ENCODE data around the gene HM13.
A peak's percentile ranks its signal among the peaks of the same experiment; 100 is the strongest.
"Not testable (repeated sequence)": the region's sequence is repeated elsewhere in the genome, so short reads cannot be mapped to it uniquely, and the experiment has no call there.

HM13 gene

DNA sequence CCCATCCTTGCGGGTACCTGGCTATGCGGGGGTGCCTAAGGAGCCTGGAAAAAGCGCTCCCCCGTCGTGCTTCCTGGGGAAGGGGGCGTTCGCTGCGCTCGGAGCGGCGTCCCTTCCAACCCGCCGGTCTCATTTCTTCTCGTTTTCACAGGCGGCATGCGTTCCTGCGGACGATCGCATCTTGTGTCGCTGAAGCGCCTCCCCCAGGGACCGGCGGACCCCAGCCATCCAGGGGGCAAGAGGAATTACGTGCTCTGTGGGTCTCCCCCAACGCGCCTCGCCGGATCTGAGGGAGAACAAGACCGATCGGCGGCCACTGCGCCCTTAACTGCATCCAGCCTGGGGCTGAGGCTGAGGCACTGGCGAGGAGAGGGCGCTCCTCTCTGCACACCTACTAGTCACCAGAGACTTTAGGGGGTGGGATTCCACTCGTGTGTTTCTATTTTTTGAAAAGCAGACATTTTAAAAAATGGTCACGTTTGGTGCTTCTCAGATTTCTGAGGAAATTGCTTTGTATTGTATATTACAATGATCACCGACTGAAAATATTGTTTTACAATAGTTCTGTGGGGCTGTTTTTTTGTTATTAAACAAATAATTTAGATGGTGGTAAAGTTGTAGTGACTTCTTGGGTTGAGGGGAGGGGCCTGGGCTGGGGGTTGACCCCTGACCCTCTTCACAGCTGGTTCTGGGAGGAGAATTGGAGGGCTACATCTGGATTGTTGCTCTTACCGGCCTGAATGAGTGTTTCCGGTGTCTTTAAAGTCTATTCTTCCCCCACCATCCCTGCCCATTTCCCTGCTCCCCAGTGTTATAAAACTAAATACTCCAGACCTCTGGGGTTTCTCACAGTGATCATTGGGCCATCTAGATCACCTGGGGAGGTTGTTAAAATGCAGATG lies 91.9 kb downstream of the HM13 start:
- Mint-ChIP-seq H3K27me3 (peaks cover 32% of the 10 kb centered on the region), H3K4me1 (peaks cover 35% of the 10 kb centered on the region), H3K9me3 (no peaks in the 10 kb centered on the region), H3K4me3 (peak overlapping the region; percentile 91), H3K27ac (ENCODE audit: low read depth) (no peak overlapping the region), H3K36me3 (ENCODE audit: insufficient read depth) (peaks cover 16% of the 10 kb centered on the region)
- no peak for ATAC-seq (replicated peaks; ENCODE audit: extremely low read depth, poor library complexity, severe bottlenecking)
- DNase-seq (ENCODE audit: low spot score in 2 of 2), result no peak

DNA sequence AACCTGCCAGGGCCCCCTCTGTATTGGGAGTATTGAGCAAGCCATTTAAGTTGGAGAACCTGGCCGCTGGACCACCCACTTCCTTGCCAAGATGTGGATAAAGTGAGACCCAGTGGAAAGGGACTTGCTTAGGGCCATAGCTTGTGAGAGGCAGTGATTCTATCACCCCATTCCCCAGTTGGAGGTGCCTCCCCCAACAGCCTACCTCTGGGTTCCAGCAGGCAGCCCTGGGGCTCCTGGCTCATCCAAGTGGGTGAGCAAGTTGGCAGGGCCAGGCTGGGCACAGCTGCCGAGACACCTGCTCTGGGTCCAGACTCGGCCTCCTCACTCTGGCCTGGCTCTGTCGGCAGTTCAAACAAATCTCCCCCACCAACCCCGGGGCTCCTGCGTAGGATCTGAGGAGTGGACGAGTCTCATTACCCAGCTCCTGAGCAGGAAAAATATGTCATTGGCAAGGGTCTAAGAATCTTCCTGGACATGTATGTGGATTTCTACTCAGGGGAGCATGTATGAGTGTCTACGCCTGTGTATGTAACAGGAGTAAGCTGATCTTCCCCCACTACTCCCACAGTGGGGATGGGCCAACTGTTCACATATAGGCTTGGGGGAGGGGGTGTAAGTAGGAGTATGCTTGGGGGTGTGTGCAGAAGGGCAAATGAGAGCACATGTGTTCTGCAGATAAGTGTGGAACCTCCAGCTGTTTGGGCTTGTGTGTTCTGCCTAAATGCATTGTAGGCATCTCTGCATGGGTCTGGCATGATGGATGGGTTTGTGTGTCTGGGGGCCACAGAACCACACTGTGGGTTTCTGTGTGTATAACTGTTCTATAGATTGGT lies 92.8 kb downstream of the HM13 start:
- no peak for DNase-seq (ENCODE audit: low spot score in 2 of 2)
- Mint-ChIP-seq H3K27ac (ENCODE audit: low read depth) (no peak overlapping the region), H3K4me1 (peaks cover 35% of the 10 kb centered on the region), H3K36me3 (ENCODE audit: insufficient read depth) (peaks cover 16% of the 10 kb centered on the region), H3K9me3 (no peaks in the 10 kb centered on the region), H3K27me3 (peaks cover 32% of the 10 kb centered on the region), H3K4me3 (peak overlapping the region; percentile 91)
- no peak for ATAC-seq (replicated peaks; ENCODE audit: extremely low read depth, poor library complexity, severe bottlenecking)

DNA sequence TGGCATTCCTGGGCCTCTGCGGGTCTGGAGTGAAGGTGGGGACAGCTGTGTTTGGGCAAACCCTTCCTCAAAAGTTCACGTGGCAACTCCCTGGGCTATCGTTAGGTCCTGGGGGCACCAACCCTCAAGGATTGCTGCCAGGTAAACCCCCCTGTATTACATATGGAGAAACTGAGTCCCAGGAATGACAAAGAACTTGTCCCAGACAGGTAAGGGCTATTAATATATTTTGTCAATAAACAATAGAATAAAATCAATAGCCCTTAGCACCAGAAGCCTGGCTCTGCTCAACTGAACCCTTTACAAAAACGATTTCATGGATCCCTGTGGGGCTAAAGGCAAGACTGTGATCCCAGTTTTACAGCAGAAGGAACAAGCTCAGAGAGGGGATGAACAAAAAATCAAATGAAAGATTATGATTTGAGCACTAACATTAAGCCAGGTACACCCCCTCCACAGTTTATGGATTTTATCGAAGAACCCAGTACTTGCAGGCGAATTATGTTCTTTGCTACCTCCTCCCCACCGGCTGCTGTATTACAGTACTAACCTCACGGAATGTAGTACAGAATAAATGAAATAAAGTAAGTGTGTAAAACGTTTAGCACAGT lies 93.5 kb downstream of the HM13 start:
- ATAC-seq (replicated peaks; ENCODE audit: extremely low read depth, poor library complexity, severe bottlenecking) (no peak), DNase-seq (ENCODE audit: low spot score in 2 of 2) (no peak)
- no peak overlapping the region for H3K27ac Mint-ChIP-seq (ENCODE audit: low read depth)
- peaks cover 26% of the 10 kb centered on the region for H3K27me3 Mint-ChIP-seq
- H3K36me3 Mint-ChIP-seq (ENCODE audit: insufficient read depth), result peaks cover 14% of the 10 kb centered on the region
- H3K4me3 Mint-ChIP-seq, result no peak overlapping the region
- H3K4me1 Mint-ChIP-seq, result peaks cover 32% of the 10 kb centered on the region
- no peaks in the 10 kb centered on the region for H3K9me3 Mint-ChIP-seq

DNA sequence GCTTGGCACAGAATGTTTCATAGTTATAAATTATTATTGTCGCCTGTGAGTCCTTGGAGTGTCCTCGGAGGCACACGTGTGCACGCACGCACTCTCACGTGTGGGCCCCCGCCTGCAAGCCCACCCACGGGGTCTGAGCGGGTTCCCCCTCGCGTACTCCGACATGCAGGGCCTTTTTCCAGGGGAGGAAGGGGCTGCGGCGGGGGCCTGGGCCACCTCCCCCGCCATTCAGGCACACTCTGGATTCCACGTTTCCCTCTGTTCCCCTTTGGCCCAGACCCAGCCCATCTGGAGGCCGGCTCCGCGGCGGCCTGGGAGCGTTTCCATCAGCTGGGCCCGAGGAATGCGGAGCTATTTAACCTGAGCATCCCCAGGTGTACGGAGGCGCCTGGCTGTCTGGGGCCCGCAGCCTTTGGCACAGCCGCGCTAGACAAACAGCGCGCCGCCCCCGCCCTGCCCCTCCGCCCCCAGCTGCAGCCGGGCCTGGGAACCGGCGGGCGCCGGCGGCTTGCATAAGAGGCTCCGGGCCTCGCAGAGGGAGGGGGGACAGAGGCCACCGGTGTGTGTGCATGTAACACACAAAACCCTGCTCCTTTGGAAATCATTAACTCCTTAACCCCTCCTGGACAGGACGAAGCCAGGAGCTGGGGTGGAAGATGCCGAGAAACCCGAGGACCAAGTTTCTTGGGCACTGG lies 94.2 kb downstream of the HM13 start:
- Mint-ChIP-seq H3K4me1 (peaks cover 32% of the 10 kb centered on the region), H3K27ac (ENCODE audit: low read depth) (no peak overlapping the region), H3K27me3 (peaks cover 21% of the 10 kb centered on the region), H3K9me3 (no peaks in the 10 kb centered on the region), H3K36me3 (ENCODE audit: insufficient read depth) (peaks cover 12% of the 10 kb centered on the region), H3K4me3 (no peak overlapping the region)
- ATAC-seq (replicated peaks; ENCODE audit: extremely low read depth, poor library complexity, severe bottlenecking), result no peak
- DNase-seq (ENCODE audit: low spot score in 2 of 2), result no peak

DNA sequence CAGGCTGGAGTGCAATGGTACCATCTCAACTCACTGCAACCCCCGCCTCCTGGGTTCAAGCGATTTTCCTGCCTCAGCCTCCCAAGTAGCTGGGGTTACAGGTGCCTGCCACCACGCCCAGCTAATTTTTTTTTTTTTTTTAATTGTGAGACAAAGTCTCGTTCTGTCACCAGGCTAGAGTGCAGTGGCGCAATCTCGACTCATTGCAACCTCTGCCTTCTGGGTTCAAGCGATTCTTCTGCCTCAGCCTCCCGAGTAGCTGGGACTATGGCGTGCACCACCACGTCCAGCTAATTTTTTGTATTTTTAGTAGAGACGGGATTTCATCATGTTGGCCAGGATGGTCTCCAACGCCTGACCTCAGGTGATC lies 98.0 kb downstream of the HM13 start:
- peaks cover 13% of the 10 kb centered on the region for H3K27me3 Mint-ChIP-seq
- not testable (repeated sequence) for H3K27ac Mint-ChIP-seq (ENCODE audit: low read depth)

DNA sequence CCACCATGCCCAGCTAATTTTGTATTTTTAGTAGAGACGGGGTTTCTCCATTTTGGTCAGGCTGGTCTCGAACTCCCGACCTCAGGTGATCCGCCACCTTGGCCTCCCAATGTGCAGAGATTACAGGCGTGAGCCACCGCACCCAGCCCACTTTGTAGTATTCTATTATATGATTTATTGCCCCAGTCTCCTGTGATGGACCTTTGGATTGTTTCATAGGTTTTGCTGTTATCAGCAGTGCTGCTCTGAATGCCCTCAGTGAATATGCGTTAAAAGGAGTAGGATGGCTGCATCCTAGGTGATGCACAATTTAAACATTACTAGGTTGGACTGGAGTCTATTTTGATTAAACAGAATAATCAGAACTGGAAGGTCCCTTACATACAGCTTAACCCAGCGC lies 101.2 kb downstream of the HM13 start:
- peaks cover 21% of the 10 kb centered on the region for H3K27me3 Mint-ChIP-seq
- H3K4me3 Mint-ChIP-seq, result no peak overlapping the region
- no peaks in the 10 kb centered on the region for H3K9me3 Mint-ChIP-seq
- no peak for ATAC-seq (replicated peaks; ENCODE audit: extremely low read depth, poor library complexity, severe bottlenecking)
- DNase-seq (ENCODE audit: low spot score in 2 of 2), result no peak
- H3K36me3 Mint-ChIP-seq (ENCODE audit: insufficient read depth), result no peaks in the 10 kb centered on the region
- no peak overlapping the region for H3K27ac Mint-ChIP-seq (ENCODE audit: low read depth)
- H3K4me1 Mint-ChIP-seq, result peaks cover 6% of the 10 kb centered on the region

More for the DNA sequence above, 98.0 kb downstream of the HM13 start:
- ATAC-seq (replicated peaks; ENCODE audit: extremely low read depth, poor library complexity, severe bottlenecking); DNase-seq (ENCODE audit: low spot score in 2 of 2); H3K4me3 Mint-ChIP-seq; H3K4me1 Mint-ChIP-seq; H3K9me3 Mint-ChIP-seq; H3K36me3 Mint-ChIP-seq (ENCODE audit: insufficient read depth): not testable (repeated sequence)

DNA sequence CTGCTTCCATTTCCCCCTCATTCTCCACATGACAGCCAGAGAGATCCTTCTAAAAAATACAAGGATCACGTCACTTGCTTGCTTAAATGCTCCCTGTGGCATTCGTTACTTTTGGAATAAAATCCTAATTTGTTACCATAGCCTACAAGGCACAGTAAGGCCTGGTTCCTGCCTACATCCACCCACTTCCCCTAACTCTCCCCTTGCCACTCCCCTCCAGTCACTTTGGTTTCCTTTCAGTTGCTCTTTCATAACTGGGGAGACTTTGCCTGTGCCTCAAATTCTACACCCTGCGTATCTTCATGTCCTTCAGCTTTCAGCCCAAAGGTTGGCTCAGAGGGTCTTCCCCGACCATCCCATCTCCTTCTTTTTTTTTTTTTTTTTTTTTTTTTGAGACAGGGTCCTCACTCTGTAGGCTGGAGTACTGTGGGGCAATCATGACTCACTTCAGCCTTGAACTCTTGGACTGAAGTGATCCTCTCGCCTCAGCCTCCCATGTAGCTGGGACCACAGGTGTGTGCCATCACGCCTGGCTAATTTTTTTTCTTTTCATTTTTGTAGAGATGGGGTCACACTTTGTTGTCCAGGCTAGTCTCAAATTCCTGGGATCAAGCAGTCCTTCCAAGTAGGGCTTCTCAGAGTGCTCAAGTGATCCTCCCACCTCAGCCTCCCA lies 103.3 kb downstream of the HM13 start:
- Mint-ChIP-seq H3K4me1 (peaks cover 6% of the 10 kb centered on the region), H3K27me3 (peaks cover 21% of the 10 kb centered on the region), H3K9me3 (no peaks in the 10 kb centered on the region), H3K27ac (ENCODE audit: low read depth) (no peak overlapping the region), H3K4me3 (no peak overlapping the region), H3K36me3 (ENCODE audit: insufficient read depth) (no peaks in the 10 kb centered on the region)
- ATAC-seq (replicated peaks; ENCODE audit: extremely low read depth, poor library complexity, severe bottlenecking) (no peak), DNase-seq (ENCODE audit: low spot score in 2 of 2) (no peak)

Data from central memory CD8-positive, alpha-beta T cell (primary cell).